ENCODE measurements around the gene MAP2K3.
"Not testable (repeated sequence)": the region's sequence is repeated elsewhere in the genome, so short reads cannot be mapped to it uniquely, and the experiment has no call there.

GRCh38 chr17:21310061-21310765 lies 25.7 kb downstream of the MAP2K3 start:
- TF ChIP-seq CTCF, POLR2A (IDR thresholded peaks at IDR 0.05): not testable (repeated sequence)

Data from stomach (tissue), 4 donors.